Hepatocyte (in vitro differentiated cells): Measurements from ENCODE around the gene CPZ.
"Not testable (repeated sequence)": the region's sequence is repeated elsewhere in the genome, so short reads cannot be mapped to it uniquely, and the experiment has no call there.

Experiments used
- EZH2 ChIP-seq: fragments of 200-600 bp; sonication (generic); IDR thresholded peaks from 2 replicates; pipeline ENCODE4 v1.6.1; 2016; ENCODE audit warnings: antibody characterized with exemption, mild to moderate bottlenecking, borderline replicate concordance
- EZH2phosphoT487 ChIP-seq: fragments of 200-600 bp; sonication (generic); IDR thresholded peaks from one replicate; pipeline ENCODE4 v1.6.1; 2018; ENCODE audit warnings: antibody characterized with exemption, mild to moderate bottlenecking, low read depth, moderate library complexity; ENCODE audit not compliant: unreplicated experiment, severe bottlenecking
- TF ChIP-seq, protein P1 (sequence below): fragments of 200-600 bp; sonication (generic); IDR thresholded peaks from 2 replicates; pipeline ENCODE4 v1.5.1; 2016; ENCODE audit warnings: antibody characterized with exemption, mild to moderate bottlenecking; ENCODE audit not compliant: poor library complexity

DNA sequence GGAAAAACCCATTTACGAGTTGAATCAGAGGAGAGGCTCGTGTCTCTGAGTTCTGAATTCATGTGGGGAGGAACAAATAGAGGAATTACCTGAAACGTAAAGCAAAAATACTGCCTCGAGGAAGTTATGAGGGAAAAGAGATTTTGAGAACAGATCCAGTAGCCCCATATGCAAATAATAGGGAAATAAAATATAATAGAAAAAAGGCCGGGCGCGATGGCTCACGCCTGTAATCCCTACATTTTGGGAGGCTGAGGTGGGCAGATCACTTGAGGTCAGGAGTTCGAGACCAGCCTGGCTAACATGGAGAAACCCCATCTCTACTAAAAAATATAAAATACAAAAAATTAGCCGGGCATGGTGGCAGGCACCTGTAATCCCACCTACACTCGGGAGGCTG is 42.2 kb downstream of the CPZ start:
- TF ChIP-seq, protein P1, sequence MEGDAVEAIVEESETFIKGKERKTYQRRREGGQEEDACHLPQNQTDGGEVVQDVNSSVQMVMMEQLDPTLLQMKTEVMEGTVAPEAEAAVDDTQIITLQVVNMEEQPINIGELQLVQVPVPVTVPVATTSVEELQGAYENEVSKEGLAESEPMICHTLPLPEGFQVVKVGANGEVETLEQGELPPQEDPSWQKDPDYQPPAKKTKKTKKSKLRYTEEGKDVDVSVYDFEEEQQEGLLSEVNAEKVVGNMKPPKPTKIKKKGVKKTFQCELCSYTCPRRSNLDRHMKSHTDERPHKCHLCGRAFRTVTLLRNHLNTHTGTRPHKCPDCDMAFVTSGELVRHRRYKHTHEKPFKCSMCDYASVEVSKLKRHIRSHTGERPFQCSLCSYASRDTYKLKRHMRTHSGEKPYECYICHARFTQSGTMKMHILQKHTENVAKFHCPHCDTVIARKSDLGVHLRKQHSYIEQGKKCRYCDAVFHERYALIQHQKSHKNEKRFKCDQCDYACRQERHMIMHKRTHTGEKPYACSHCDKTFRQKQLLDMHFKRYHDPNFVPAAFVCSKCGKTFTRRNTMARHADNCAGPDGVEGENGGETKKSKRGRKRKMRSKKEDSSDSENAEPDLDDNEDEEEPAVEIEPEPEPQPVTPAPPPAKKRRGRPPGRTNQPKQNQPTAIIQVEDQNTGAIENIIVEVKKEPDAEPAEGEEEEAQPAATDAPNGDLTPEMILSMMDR: not testable (repeated sequence)
- TF ChIP-seq EZH2phosphoT487, EZH2: not testable (repeated sequence)
